ENCODE measurements around the gene UGGT2.
A peak's percentile ranks its signal among the peaks of the same experiment; 100 is the strongest.

Gene UGGT2

GRCh38 chr13:95756072-95756471, 297.1 kb downstream of the UGGT2 start:
- peak overlapping the region; percentile 91 for H3K27ac Mint-ChIP-seq

DNA sequence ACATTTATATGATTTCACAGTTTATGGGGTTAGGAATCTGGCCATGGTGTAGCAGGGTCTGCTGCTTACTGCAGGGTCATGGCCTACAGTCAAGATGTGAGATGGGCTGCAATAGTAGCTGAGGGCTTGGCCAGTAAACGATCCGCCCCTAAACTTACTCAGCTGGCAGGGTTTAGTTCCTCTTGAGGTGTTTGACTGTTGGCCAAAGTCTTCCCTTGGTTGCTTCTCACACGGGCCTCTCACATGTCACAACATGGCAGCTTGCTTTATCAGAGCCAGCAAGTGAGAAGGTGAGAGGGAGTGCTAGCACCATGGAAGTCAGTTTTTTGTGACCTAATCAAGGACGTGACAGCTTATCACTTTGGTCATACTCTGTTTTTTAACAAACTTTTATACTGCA, 299.1 kb downstream of the UGGT2 start:
- H3K27ac Mint-ChIP-seq, result no peak overlapping the region
- no peaks in the 10 kb centered on the region for H3K9me3 Mint-ChIP-seq
- TF ChIP-seq CTCF (IDR thresholded peaks at IDR 0.05), result no peak
- peaks cover 17% of the 10 kb centered on the region for H3K36me3 Mint-ChIP-seq (ENCODE audit: low read depth)
- DNase-seq, result no peak
- no peak overlapping the region for H3K4me3 Mint-ChIP-seq
- no peaks in the 10 kb centered on the region for H3K27me3 Mint-ChIP-seq (ENCODE audit: low read depth, poor library complexity)
- H3K4me1 Mint-ChIP-seq, result peaks cover 4% of the 10 kb centered on the region

More at GRCh38 chr13:95756072-95756471, 297.1 kb downstream of the UGGT2 start:
- H3K36me3 Mint-ChIP-seq (ENCODE audit: low read depth), result peaks cover 17% of the 10 kb centered on the region
- DNase-seq, result no peak
- no peak overlapping the region for H3K4me3 Mint-ChIP-seq
- peaks cover 4% of the 10 kb centered on the region for H3K4me1 Mint-ChIP-seq
- no peak for TF ChIP-seq CTCF (IDR thresholded peaks at IDR 0.05)
- no peaks in the 10 kb centered on the region for H3K9me3 Mint-ChIP-seq
- no peaks in the 10 kb centered on the region for H3K27me3 Mint-ChIP-seq (ENCODE audit: low read depth, poor library complexity)

- DNase-seq, result no peak
- Mint-ChIP-seq H3K27me3 (ENCODE audit: low read depth, poor library complexity) (no peaks in the 10 kb centered on the region), H3K9me3 (no peaks in the 10 kb centered on the region), H3K4me1 (peaks cover 4% of the 10 kb centered on the region), H3K36me3 (ENCODE audit: low read depth) (peaks cover 13% of the 10 kb centered on the region), H3K4me3 (no peak overlapping the region), H3K27ac (no peak overlapping the region)
- TF ChIP-seq CTCF (IDR thresholded peaks at IDR 0.05), result no peak
Observed at GRCh38 chr13:95752677-95753076, 300.5 kb downstream of the UGGT2 start.
